Mammary epithelial cell (primary cell): ENCODE data around the gene CITED4.

ENCODE experiments used
- EZH2 ChIP-seq: IDR thresholded peaks from 2 replicates; pipeline ENCODE4 v1.6.1; 2012; ENCODE audit warnings: low read length, inconsistent platforms, borderline replicate concordance
- TF ChIP-seq, protein P1 (sequence below), 2 donors: IDR thresholded peaks in 1 of 2; conservative IDR thresholded peaks in 1 of 2; 2 replicates each; pipeline ENCODE4 v1.5.1; 2011 to 2012; ENCODE audit warnings: inconsistent platforms in 2 of 2, low read length in 2 of 2, mild to moderate bottlenecking in 2 of 2, control low read depth in 1 of 2, low read depth in 1 of 2; ENCODE audit not compliant: insufficient read depth in 1 of 2; ENCODE audit errors: extremely low read depth in 1 of 2

- TF ChIP-seq, protein P1, sequence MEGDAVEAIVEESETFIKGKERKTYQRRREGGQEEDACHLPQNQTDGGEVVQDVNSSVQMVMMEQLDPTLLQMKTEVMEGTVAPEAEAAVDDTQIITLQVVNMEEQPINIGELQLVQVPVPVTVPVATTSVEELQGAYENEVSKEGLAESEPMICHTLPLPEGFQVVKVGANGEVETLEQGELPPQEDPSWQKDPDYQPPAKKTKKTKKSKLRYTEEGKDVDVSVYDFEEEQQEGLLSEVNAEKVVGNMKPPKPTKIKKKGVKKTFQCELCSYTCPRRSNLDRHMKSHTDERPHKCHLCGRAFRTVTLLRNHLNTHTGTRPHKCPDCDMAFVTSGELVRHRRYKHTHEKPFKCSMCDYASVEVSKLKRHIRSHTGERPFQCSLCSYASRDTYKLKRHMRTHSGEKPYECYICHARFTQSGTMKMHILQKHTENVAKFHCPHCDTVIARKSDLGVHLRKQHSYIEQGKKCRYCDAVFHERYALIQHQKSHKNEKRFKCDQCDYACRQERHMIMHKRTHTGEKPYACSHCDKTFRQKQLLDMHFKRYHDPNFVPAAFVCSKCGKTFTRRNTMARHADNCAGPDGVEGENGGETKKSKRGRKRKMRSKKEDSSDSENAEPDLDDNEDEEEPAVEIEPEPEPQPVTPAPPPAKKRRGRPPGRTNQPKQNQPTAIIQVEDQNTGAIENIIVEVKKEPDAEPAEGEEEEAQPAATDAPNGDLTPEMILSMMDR (conservative IDR thresholded peaks at IDR 0.05 in 1 of 2, IDR thresholded peaks at IDR 0.05 in 1 of 2; ENCODE audit: extremely low read depth in 1 of 2, insufficient read depth in 1 of 2, low read depth in 1 of 2, low read length in 2 of 2) = no peak
- no peak for TF ChIP-seq EZH2
These were observed 20.0 kb downstream of the CITED4 start for GRCh38 chr1:40842207-40842606.
